Calu3 (cell line): ENCODE measurements around the gene CHAT. TPM values are rescaled to one million over a fixed set of nuclear protein-coding genes. Genes with fewer than 3 reads are reported as not detected.

Source experiments
- BruUV-seq: library from RNA; stranded (reverse); fragments of 400-500 nt; replicated peaks from 2 replicates; lab custom pipeline; 2021; lab: Mats Ljungman, UMichigan
- CTCF ChIA-PET: fragments of 300-600 bp; sonication (Branson Sonifier 250); formaldehyde crosslinking; loops from one replicate; lab custom pipeline; 2022; ENCODE audit warnings: antibody characterized with exemption; lab: Charles Lee
- DNase-seq: peaks from one replicate; pipeline ENCODE4 v3.0.0; 2022
- H3K27ac Mint-ChIP-seq: one replicate; pipeline ENCODE4 v1.8.0; 2022; ENCODE audit warnings: mixed read lengths; ENCODE audit not compliant: unreplicated experiment
- H3K27me3 Mint-ChIP-seq: one replicate; pipeline ENCODE4 v1.8.0; 2022; ENCODE audit warnings: mixed read lengths; ENCODE audit not compliant: unreplicated experiment
- H3K36me3 Mint-ChIP-seq: one replicate; pipeline ENCODE4 v1.8.0; 2022; ENCODE audit warnings: mild to moderate bottlenecking, moderate library complexity, mixed read lengths; ENCODE audit not compliant: insufficient read depth, unreplicated experiment
- H3K4me1 Mint-ChIP-seq: one replicate; pipeline ENCODE4 v1.8.0; 2022; ENCODE audit warnings: mild to moderate bottlenecking, low read depth, mixed read lengths; ENCODE audit not compliant: unreplicated experiment
- H3K4me3 Mint-ChIP-seq: one replicate; pipeline ENCODE4 v1.8.0; 2022; ENCODE audit warnings: mild to moderate bottlenecking, low read depth, moderate library complexity, mixed read lengths; ENCODE audit not compliant: unreplicated experiment
- H3K9me3 Mint-ChIP-seq: one replicate; pipeline ENCODE4 v1.8.0; 2022; ENCODE audit warnings: low read depth, mixed read lengths; ENCODE audit not compliant: unreplicated experiment
- CTCF ChIP-seq: fragments of 200-600 bp; IDR thresholded peaks from one replicate; pipeline ENCODE4 v1.8.0; 2022; ENCODE audit warnings: antibody characterized with exemption; ENCODE audit not compliant: unreplicated experiment
- intact Hi-C: fragments of 100-400 bp; cut with micrococcal nuclease; formaldehyde crosslinking; loops from one replicate; pipeline ENCODE4 v1.10.0; 2022; ENCODE audit not compliant: unreplicated experiment
- total RNA-seq: library from RNA; stranded (reverse); gene quantifications from 2 replicates; pipeline ENCODE4 v1.2.3, GENCODE V29; 2022

Gene CHAT
- total RNA-seq, 1 experiment from 2014 or later: not detected

DNA sequence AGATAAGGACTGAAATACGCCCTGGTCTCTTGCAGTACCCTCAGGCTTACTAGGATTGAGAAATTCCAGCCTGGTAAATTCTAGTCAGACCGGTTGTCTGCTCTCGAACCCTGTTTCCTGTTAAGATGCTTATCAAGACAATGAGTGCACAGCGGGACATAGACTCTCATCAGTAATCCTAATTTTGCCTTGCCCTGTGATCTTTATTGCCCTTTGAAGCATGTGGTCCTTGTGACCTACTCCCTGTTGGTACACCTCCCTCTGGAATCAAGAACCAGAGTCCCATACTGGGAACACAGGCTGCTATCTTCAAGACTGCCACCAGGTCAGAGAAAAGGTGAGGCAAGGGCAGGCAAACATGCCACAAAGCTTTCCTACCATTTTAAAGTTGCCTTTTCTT is 72.8 kb downstream of the CHAT start:
- no TSS peak for BruUV-seq
- Mint-ChIP-seq H3K9me3 (no peaks in the 10 kb centered on the region), H3K4me3 (no peak overlapping the region), H3K27me3 (peaks cover 86% of the 10 kb centered on the region), H3K27ac (no peak overlapping the region), H3K36me3 (no peaks in the 10 kb centered on the region), H3K4me1 (no peaks in the 10 kb centered on the region)
- CTCF ChIA-PET: no interaction called here
- intact Hi-C loops: no loop called here
- no peak for DNase-seq
- no peak for TF ChIP-seq CTCF

GRCh38 chr10:49688261-49688846 is 74.5 kb downstream of the CHAT start:
- no peak overlapping the region for H3K27ac Mint-ChIP-seq
- no peak for DNase-seq
- CTCF ChIA-PET: no interaction called here
- TF ChIP-seq CTCF: no peak
- H3K27me3 Mint-ChIP-seq: peaks cover 91% of the 10 kb centered on the region
- intact Hi-C loops: no loop called here
- BruUV-seq: no TSS peak
- H3K4me1 Mint-ChIP-seq: no peaks in the 10 kb centered on the region
- no peaks in the 10 kb centered on the region for H3K36me3 Mint-ChIP-seq
- no peak overlapping the region for H3K4me3 Mint-ChIP-seq
- H3K9me3 Mint-ChIP-seq: no peaks in the 10 kb centered on the region

- H3K27me3 Mint-ChIP-seq: peaks cover 97% of the 10 kb centered on the region
- CTCF ChIA-PET: no interaction called here
- intact Hi-C loops: no loop called here
- no peak overlapping the region for H3K4me3 Mint-ChIP-seq
- no TSS peak for BruUV-seq
- DNase-seq: no peak
- H3K36me3 Mint-ChIP-seq: no peaks in the 10 kb centered on the region
- no peak for TF ChIP-seq CTCF
- H3K27ac Mint-ChIP-seq: no peak overlapping the region
- no peaks in the 10 kb centered on the region for H3K9me3 Mint-ChIP-seq
- H3K4me1 Mint-ChIP-seq: no peaks in the 10 kb centered on the region
Observed at GRCh38 chr10:49688920-49689319, 75.1 kb downstream of the CHAT start.

DNA sequence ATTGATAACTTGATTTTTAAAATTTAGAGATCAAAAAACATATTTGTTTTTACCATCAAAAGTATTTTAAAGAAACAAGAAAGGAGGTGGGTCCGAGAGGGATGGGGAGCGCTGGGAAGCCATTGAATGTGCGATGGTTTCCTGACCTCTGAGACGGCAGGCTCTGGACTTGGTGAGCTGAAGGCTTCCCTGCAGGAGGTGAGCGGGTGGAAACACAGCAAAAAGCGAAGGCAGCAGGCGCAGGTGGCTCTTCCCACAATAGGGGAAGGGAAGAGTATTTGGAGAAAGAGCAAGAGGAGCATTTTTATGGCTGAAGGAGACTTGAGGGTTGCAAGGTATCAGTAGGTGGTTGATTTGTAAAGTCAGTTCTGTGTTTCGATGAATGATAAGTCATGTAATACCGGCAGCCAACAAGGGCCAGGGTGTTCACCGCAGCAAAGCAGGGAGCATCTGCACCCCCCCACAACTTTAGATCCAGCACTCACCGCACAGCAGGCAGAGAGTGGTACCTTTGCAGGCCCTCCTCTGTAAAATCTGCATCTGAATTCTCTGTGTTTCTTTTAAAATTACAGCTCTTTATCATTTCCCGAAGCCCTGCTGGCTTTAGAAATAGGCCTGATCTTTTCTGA is 76.2 kb downstream of the CHAT start:
- Mint-ChIP-seq H3K4me1 (no peaks in the 10 kb centered on the region), H3K36me3 (no peaks in the 10 kb centered on the region), H3K27me3 (peaks cover 95% of the 10 kb centered on the region), H3K4me3 (no peak overlapping the region), H3K27ac (no peak overlapping the region), H3K9me3 (no peaks in the 10 kb centered on the region)
- CTCF ChIA-PET: no interaction called here
- no TSS peak for BruUV-seq
- TF ChIP-seq CTCF: no peak
- DNase-seq: no peak
- intact Hi-C loops: no loop called here
